RKO (cell line): ENCODE data around the gene NOX5.

Experiments
- DNase-seq: peaks from one replicate; pipeline ENCODE4 v3.0.0-alpha.2; 2016; ENCODE audit warnings: low spot score

Gene NOX5

DNA sequence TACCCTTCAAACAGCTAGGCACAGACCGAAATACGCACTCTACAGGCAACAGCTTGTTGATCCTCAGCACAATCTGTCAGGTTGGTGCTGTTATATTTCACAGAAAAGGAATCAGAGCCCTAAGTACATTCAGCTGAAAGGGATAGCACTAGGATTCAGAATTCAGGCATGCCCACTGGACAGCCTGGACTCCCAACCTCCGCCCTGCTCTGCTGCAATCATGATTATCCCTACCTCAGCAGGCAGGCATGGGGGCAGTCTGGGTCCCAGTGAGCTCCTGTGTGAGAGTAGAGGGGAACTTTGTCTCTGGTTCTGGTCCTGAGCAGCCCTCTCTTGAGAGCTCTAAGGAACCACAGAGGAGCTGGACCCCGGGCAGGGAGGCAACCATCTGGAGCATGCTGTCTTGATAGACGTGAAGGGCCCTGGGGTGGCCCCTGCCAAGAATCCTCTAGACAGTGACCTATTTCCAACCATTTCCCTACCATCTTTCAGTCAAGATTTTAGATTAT lies 23.4 kb upstream of the NOX5 start:
- DNase-seq: no peak

DNA sequence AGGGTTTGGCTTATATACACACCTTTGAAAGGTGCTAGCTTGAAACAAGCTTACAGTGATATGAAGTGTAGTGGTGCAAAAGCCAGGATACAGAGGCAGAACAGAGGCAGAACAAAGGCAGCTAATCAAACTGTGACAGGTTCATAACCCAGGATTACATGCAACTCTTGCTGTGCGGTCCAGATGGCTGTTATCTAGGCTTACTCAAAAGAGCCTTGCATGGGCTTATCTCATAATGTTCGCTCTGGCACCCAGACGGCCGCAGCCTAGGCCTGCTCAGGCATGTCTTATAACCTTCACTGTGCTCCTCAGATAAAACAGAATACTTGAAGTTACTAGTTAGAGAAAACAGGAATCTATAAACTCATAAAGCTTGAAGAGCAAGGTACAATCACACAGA lies 22.8 kb upstream of the NOX5 start:
- no peak for DNase-seq

DNA sequence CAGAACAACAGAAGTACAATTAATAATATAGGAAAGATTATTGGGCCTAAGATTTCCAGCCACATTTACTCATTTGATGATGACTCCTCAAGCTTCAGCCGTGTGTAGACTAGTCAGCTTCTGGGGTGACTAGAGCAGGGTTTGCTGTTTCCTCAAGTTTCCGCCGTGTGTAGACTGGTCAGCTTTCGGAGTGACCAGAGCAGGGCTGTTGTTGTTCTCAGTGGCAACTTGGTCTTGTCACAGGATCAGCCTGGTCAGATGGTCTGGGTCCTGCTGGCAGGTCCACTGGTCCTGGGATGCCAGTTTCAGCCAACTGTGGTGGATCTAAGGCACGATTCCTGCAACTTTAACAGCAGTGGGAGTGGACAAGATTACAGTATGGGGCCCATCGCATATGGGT lies 21.8 kb upstream of the NOX5 start:
- no peak for DNase-seq

DNA sequence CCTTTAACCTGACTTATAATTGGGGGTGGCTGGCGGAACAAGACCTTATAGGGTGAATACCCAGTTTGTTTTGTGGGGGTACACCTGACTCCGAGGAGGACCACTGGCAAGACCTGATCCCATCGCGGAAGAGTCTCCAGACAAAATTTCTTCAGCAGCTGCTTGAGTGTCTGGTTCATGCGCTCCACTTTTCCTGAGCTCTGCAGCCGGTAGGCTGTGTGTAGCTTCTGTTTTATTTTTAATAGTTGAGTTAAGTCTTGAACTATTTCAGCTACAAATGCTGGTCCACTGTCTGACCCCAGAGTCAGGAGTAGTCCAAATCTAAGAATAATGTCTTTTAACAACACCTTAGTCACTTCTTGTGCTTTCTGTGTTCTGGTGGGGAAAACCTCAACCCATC lies 21.2 kb upstream of the NOX5 start:
- DNase-seq: no peak

DNA sequence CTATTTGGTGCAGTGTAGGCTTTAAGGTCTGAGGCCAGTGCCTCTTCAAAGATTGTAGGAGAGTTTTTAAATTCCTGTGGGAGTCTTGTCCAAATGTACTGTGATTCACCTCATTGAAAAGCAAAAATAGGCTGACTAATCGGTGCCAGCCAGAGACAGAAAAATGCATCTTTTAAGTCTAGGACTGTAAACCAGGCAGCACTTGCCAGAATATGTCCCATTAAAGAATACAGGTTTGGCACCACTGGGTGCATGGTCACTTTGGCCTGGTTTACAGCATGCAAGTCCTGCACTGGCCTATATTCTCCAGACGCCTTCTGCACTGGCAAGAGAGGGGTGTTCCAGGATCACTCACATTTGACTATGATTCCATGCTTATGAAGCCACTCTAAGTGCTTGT lies 20.3 kb upstream of the NOX5 start:
- no peak for DNase-seq

DNA sequence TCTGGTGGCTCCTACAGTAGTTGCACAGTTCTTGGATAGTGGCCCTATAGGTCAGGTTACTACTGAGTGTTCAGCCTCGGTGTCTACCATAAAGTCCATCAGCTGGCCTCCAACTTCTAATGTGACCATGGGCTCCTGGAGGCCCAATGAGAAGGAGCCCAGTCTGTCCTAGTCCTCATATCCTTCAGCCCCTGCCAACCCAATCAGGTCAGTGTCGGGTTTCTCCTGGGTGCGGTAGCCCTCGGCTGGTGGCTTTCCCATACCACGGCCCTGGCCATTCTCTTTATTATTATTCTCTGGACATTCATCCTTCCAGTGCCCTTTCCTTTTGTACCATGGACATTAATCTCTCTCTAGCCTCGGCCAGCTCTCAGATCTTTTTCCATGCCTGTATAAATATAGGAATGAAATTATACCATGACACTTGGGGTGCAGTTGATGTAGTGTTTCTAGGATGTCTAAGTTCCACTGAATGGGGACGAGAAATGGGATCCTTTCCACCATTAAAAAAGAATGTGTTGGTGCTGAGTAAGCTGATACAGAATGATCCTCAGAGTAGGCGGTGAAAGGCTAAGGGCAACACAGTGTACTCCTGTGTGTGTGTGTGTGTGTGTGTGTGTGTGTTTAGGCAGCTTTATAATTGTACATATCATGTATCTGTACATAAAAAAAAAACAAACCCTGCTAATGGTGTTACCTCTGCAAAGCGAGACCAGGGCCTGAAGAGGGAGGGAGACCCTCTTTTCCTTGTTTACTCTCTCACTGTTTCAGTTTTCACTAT lies 19.3 kb upstream of the NOX5 start:
- DNase-seq: no peak

DNA sequence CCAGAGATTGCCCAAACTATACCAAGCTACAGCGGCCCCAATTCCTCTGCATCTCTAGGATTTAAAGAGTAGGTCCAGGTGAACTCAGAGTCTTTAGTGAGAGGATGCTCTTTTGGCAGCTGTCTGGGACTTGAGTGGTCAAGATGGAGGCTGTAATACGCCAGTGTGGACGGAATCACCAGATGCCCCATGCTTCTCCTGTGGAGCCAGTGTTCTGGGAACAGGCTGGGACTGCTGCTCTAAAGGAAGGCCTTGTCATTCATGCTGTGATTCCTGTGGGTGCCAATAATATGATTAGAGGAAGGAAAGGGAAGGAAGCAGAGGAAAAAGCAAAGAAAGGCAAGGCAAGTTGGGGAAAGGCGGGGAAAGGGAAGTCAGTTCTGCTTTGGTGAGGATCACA lies 17.4 kb upstream of the NOX5 start:
- no peak for DNase-seq

DNA sequence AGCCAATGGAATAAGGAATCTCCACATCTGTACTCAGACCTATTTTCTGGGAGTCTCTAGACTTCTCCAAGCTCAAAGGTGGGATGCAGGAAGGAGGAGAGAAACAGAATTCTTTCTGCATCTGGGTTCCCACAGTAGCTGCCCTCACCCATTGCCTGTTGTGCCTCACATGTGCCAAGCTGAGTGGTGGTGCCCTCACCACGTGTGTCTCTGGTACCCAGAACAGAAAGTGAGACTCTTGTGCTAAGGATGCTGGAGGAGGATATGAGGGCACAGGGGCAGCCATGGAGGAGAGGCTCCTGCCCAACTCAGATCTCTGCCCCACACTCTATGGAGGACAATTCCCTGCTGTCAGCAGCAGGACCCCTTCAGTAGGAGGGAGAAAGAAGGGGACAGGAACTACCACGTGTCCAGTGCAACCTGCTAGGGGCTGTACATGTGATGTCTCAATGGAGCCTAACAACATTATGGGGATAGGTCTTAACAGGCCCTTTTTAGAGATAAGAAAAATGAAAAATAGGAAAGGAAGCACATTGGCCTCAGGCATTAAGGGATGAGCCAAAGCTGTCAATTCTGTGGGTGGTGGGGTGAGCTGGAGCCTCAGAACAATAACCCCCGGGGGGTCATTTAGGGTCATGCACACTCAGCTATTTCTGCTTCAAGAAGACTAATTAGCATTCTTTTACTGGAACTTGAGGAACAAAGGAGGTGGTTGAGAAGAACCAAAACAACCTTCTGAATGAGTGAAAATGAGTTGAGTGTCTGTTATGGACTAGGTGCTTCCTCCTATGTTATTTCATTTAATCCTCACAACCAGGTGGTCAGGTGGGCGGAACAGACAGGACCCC lies 16.3 kb upstream of the NOX5 start:
- no peak for DNase-seq

DNA sequence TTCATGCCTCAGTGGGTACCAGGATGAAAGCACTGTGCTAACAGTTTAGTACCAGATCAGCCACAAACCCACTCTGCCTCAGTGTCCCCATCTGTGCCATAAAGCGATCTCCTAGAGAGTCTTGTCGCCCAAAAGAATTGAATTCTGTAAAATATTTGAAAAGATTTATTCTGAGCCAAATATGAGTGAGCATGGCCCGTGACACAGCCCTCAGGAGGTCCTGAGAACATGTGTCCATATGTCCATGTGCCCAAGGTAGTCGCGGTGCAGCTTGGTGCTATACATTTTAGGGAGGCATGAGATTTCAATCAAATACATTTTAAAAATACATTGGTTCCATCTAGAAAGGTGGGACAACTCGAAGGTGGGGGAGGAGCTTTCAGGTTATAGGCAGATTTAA lies 15.4 kb upstream of the NOX5 start:
- DNase-seq: no peak

DNA sequence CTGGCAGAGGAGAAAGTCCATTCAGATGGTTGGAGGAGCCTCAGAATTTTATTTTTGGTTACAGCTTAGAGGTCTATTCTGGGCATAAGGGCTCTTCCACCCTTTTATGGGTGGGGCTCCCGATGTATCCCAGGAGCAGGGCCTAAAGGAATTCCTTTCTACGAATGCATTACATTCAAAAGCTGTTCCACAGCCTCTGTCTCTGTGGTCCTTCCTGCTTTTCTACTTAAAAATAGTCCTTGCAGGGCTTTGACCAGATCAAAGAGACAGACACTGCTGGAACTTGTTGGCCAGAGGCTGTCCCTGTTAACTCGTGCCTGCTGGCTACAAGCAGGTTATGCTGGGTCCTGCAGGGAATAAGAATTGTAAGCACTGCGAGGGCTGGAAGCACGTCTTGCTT lies 14.4 kb upstream of the NOX5 start:
- DNase-seq: no peak

DNA sequence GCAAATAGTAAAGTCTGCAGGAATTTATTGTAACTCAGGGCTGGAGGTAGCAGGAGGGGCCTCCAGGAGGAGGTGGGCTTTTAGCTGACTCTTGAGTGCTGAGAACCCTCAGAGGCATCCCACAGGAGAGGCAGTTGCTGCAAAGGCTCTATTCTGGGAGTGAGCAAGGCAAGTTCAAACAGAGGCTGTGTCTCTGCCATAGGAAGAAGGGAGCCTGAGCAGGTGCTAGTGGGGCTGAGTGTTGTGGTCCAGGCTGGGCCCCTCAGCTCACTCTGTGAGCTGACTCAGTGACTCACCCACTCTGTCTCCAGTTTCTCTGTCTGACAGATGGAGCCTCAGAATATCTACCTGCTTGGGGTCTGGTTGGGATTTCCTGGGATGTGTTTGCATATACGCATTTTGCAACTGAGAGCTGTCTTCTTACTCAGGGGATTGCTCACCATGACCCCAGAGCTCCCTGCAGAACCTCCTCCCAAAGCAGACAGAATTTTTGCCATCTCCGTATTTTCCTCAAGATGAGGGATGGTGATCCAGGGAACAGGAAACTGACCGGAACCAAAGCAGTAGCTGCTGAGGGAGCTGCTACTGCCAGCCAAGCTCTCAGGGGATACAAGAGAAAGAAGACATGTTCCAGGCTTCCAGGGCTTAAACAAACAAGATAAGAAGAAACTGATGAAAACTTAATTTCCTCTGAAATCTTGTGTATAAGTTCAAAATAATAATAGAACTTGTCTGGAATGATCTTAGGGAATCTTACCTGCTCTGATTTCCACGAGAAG lies 13.6 kb upstream of the NOX5 start:
- no peak for DNase-seq

DNA sequence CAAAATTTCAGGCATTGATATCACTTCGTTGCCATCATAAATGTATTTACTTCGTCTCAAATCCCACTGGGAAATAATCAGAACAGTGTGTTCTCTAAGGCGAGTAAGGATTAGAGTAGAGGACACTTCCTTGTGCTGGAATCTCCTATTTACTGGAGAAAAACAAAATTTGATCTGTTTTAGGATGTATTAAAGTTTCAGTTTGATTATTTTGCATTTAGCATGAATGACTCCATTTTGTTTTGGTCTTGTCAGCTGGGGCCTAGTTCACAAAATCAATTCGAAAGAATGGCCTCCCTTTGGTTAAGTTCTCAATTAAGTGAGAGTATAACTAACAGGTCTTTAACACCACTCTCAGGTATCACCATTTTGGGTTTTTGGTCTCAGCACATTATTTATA lies 11.7 kb upstream of the NOX5 start:
- DNase-seq: no peak

DNA sequence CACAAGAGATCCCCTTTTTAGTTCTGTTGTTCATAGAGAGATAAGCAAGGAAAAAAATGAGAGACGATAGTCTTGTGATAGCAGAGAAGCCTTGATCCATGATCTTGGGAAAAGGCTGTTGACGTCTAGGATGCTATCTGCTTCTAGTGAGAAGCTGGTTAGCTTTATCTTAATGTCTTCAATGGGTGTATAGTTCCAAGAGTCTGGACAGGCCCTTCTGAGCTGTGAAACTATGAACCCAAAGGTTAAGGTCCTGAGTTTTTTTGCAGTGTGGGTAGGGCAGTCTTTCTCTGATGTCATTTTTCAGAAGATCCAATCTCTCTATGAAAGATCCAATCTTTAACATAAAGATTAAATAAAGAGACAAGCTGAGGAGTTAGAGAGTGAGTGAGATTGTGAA lies 10.5 kb upstream of the NOX5 start:
- DNase-seq: no peak

DNA sequence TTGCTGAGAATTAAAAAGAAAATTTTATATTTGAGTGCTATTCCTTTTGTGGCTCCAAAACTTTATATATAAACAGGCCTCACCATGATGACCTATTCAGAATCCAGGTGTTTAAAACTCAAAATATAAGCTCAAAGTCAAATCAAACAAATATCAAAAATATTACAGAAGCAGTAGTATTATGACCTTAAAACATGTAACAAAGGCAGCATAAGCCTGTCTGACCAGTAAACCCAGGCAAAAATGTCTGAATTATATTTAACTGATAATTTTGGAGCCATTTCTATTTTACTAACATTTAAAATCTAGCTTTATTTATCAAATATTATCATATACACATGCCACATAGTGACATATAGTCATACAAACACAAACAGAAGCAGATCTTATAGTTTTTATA lies 6.4 kb upstream of the NOX5 start:
- no peak for DNase-seq

DNA sequence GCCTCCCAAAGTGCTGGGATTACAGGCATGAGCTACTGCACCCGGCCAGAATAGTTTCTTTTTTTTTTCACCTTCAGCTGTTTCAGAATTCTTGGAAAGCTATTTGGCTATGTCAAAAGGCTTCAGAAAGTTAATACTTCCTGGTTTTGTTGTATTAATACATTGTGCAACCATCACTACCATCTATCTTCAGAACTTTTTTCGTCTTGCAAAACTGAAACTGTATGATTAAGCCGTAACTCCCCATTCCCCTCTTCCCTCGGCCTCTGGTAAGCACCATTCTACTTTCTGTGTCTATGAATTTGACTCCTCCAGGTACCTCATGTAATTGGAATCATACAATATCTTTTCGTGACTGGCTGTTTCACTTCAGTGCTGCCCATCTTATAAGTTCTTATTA lies 5.2 kb upstream of the NOX5 start:
- no peak for DNase-seq

DNA sequence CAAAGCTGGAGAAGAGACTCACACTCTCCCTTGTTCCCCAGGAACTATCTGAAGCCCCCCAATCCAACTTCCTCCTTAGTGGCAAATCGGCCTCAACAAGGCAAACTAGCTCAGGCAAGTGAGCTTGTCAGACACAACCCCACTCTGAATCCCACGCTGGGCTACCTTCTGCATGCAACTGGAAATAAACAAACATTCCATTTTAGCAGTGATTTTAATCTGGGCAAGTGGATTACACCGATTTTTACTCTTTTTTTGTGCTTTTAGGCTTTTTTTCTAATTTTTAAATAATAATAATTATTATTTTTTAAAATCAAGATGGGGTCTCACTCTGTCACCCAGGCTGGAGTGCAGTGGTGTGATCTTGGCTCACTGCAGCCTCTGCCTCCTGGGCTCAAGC lies 2.9 kb upstream of the NOX5 start:
- DNase-seq: no peak

DNA sequence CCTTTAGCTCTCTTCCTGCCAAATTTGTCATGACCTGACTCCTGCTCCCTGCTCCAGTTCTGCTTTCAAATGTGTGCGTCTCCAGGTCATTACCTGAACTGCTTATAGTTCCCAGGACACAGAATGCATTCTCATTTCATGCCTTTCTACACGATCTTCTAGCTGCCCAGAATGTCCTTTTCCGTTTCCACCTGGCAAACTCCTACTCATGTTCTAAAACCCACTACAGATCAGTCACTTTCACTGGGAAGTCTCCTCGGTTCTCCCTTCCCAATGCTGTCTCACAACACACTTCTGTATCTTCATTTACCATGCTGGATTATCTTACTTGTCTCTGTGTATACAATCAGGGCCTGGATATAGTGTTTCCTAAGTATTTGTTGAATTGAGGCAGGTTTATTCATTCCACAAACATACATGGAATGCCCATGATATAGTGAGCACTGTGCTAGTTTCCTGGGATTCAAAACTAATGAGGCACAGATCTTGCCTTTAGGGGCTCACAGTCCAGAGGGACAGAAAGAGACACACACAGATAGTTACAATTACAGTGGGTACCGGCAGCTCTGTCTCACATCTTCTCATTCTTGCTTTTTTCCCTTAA lies 1.6 kb upstream of the NOX5 start:
- no peak for DNase-seq

DNA sequence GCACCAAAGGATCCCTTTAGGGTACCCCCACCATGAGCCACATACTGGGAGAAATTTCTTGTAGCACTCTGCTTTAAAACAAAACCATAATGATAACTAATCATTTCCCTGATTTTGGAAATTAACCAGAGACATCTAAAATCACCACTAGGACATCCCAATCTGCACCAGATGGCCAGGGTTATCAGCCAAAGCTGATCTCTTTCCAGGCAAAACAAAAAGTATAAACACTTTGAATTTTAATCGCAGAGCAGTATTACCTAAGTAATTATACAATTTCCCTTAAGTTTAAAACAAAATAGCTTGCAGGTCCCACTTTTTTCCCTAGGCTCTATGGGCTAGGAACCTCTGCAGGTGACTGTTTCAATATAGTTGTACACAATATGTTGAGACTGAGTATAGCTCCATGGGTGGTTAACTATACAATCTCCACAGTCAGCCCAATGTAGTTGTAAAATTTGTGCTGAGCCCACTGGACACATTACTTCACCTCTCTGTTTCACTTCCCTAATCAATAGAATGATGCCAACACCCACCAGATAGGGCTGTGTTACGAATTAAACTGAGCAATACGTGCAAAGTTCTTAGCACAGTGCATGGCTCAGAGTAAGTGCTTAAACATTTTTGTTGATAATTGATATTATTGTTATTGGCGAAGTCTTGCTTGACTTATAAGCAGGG lies 629 bp upstream of the NOX5 start:
- DNase-seq: no peak

DNA sequence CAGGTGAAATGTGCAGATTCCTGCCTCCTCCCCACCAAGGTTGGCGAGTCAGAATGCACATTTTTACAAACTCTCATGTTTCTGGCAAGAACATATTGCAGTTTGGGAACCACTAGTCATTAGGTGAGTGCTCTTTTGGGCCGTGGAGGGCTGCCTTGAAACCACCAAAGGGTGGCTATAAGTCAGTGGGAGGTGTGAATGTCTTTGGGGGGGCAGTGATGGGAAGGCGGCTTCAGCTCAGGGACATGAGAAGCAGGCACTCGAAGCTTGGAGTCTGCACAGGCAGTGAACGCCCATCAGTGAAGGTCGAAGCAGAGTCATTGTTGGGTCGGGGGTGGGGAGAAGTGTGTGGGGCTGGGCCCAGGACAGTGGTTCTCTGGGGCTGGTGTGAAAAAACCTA lies 1.1 kb downstream of the NOX5 start:
- no peak for DNase-seq

DNA sequence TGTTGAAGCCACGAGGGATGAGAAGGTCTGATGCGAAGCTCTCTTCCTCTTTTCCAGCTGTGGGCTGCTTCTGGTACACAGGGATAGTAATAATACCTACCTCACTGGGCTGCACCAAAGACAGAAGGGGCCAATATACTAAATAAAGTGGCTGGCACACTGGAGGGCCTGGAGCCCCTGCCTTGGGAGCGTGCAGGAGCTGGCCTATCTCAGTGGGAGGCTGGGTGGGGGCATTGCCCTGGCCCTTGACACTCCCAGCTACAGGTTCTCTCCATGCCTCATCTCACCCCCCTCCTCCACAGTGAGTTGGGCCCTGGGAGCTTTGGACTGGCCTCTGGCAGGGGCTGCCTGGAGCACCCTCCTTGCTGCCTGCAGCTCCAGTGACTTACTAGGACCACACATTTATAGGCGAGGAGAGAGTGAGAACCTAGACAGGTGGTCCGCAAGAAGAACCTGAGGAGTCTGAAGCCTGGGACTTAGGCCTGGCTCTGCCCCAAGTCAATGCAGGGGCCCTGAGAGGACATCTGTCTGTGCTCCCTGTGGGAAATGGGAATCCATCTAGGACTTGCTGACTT lies 1.6 kb downstream of the NOX5 start:
- no peak for DNase-seq

DNA sequence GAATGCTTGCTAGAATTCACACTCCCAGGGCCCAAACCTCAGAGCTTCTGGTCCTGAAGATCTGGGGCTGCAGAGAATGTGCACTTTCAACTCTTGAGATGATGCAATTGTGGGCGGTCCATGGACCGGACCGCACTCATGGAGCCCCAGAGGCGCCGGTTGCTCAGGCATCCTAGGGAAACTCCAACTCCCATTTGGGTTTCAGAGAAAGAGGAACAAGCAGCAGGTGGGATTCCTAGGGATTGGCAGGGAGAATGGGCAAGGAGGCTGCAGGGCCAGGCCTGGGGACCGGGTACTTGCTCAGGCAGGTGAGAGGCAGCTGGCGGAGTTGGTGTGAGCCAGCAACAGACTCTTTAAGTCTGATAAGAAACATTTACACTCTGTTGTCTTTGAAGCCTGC lies 3.5 kb downstream of the NOX5 start:
- no peak for DNase-seq
